GM18907 (cell line): Measurements from ENCODE around the gene SLC12A8.

ENCODE experiments used
- ATAC-seq: cut with Tn5 transposase; IDR thresholded peaks from one replicate; pipeline ENCODE4 v1.9.1; 2021; ENCODE audit warnings: mild to moderate bottlenecking, moderate library complexity; ENCODE audit not compliant: unreplicated experiment

The SLC12A8 gene

GRCh38 chr3:125219261-125219701 is 6.7 kb upstream of the SLC12A8 start:
- ATAC-seq = no peak

GRCh38 chr3:125214738-125215137 is 2.2 kb upstream of the SLC12A8 start:
- no peak for ATAC-seq

- no peak for ATAC-seq
Observed at GRCh38 chr3:125213946-125214542, 1.5 kb upstream of the SLC12A8 start.

GRCh38 chr3:125213364-125213755 is 812 bp upstream of the SLC12A8 start:
- ATAC-seq = no peak

GRCh38 chr3:125212091-125212508 is 448 bp downstream of the SLC12A8 start:
- no peak for ATAC-seq

GRCh38 chr3:125211523-125212090 is 941 bp downstream of the SLC12A8 start:
- no peak for ATAC-seq

- no peak for ATAC-seq
Observed at GRCh38 chr3:125207949-125208568, 4.5 kb downstream of the SLC12A8 start.

GRCh38 chr3:125207507-125207906 is 5.0 kb downstream of the SLC12A8 start:
- ATAC-seq = no peak

- no peak for ATAC-seq
Observed at GRCh38 chr3:125206934-125207333, 5.6 kb downstream of the SLC12A8 start.

GRCh38 chr3:125203731-125204130 is 8.8 kb downstream of the SLC12A8 start:
- no peak for ATAC-seq

GRCh38 chr3:125202197-125202596 is 10.4 kb downstream of the SLC12A8 start:
- ATAC-seq = no peak

- peak; percentile 85 for ATAC-seq
Observed at GRCh38 chr3:125200731-125201139, 11.8 kb downstream of the SLC12A8 start.

- ATAC-seq = no peak
Observed at GRCh38 chr3:125194849-125195601, 17.5 kb downstream of the SLC12A8 start.

GRCh38 chr3:125194061-125194848 is 18.3 kb downstream of the SLC12A8 start:
- no peak for ATAC-seq

GRCh38 chr3:125192190-125193035 is 20.1 kb downstream of the SLC12A8 start:
- ATAC-seq = peak; percentile 67

- ATAC-seq = peak; percentile 14
Observed at GRCh38 chr3:125191730-125192129, 20.8 kb downstream of the SLC12A8 start.

GRCh38 chr3:125191256-125191655 is 21.3 kb downstream of the SLC12A8 start:
- no peak for ATAC-seq

- no peak for ATAC-seq
Observed at GRCh38 chr3:125190786-125191185, 21.8 kb downstream of the SLC12A8 start.

- ATAC-seq = no peak
Observed at GRCh38 chr3:125189378-125190165, 23.0 kb downstream of the SLC12A8 start.
